GM12874 (cell line): ENCODE results near the gene CSTPP1.

ENCODE experiments used
- CTCF ChIP-seq: IDR thresholded peaks from 2 replicates; pipeline ENCODE4 v1.5.1; 2011; ENCODE audit warnings: low read depth, mild to moderate bottlenecking, control low read depth, low read length, moderate library complexity; ENCODE audit not compliant: insufficient read depth

The CSTPP1 gene

GRCh38 chr11:46894506-46894905 is 42.1 kb upstream of the CSTPP1 start:
- no peak for TF ChIP-seq CTCF

- no peak for TF ChIP-seq CTCF
Measured at GRCh38 chr11:46894961-46895360, 41.6 kb upstream of the CSTPP1 start.

GRCh38 chr11:46895821-46896220 is 40.7 kb upstream of the CSTPP1 start:
- TF ChIP-seq CTCF: no peak

GRCh38 chr11:46896719-46897406 is 39.7 kb upstream of the CSTPP1 start:
- peak; percentile 27; the same call in 1 of the 2 replicates for TF ChIP-seq CTCF

GRCh38 chr11:46898396-46899095 is 38.0 kb upstream of the CSTPP1 start:
- TF ChIP-seq CTCF: no peak

- TF ChIP-seq CTCF: no peak
Measured at GRCh38 chr11:46899501-46900025, 37.0 kb upstream of the CSTPP1 start.

- TF ChIP-seq CTCF: no peak
Measured at GRCh38 chr11:46900091-46900746, 36.3 kb upstream of the CSTPP1 start.
